HG03159 (cell line): ENCODE measurements around the gene ADAMTS19.
"Not testable (repeated sequence)": the region's sequence is repeated elsewhere in the genome, so short reads cannot be mapped to it uniquely, and the experiment has no call there.

Source experiments
- ATAC-seq: cut with Tn5 transposase; IDR thresholded peaks from one replicate; pipeline ENCODE4 v1.9.1; 2021; ENCODE audit warnings: mild to moderate bottlenecking, moderate library complexity; ENCODE audit not compliant: unreplicated experiment

Gene ADAMTS19

GRCh38 chr5:129459777-129460671 is at the start of gene ADAMTS19:
Gene ADAMTS19, plus strand, starts transcription at chr5:129460298. Its CDS starts 94 bp downstream, at chr5:129460392.
- peak; percentile 43 for ATAC-seq

GRCh38 chr5:129410488-129410887 is 49.6 kb upstream of the ADAMTS19 start:
- ATAC-seq, result no peak

DNA sequence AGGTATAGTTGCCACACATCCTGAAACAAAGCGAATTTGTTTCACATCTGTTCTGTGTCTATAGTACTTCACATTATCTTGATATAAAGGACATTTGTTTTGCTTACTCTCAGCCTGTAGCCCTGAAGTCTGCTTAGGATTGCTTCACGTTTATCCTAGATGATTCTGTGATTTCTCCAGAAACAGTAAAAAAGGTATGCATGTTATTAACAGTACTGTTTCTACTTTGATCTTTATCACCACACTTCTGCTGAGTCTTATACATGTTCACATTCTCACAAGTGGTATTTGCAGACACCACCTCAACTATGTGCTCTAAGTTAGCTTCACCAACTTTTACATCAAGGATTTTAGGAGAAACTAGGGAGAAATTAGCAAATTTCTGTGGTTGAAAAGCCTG is 47.4 kb upstream of the ADAMTS19 start:
- no peak for ATAC-seq

DNA sequence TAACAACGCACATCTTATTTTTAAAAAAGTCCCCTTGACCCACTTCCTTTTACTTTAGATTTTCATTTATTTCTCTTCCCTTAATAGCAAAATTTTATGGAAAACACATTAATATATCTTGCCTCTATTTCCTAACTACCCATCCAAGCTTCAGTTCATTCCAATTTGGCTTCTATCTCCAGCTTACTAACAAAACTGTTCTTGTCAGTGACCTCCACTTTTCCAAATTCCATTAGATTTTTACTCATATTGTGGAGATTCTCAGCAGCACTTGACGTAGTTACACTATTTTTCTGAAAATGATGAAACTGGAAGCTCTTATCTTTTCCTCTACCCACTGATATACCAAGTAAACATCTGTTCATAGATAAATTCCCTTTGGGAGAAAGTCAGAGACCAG is 46.5 kb upstream of the ADAMTS19 start:
- ATAC-seq, result no peak

- no peak for ATAC-seq
Measured at GRCh38 chr5:129419292-129419691, 40.8 kb upstream of the ADAMTS19 start.

DNA sequence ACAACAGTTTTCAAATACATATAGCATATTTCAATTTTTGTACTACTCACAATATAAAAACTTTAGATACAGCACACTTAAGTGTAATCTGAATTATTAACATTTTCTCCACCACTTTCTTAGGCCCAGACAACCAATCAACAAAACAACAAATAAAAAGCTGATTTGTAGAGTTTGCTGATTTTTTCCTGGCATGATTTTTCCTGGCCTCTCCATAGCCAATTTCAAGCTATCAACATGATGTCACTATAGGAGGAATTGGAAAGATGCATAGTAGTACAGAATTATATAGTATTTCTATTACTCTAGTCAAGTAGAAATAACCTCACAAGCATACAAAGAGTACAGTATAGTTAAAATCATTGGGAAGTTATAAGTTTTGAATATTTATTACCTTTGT is 35.1 kb upstream of the ADAMTS19 start:
- ATAC-seq, result no peak

- ATAC-seq, result no peak
Measured at GRCh38 chr5:129426071-129426470, 34.0 kb upstream of the ADAMTS19 start.

DNA sequence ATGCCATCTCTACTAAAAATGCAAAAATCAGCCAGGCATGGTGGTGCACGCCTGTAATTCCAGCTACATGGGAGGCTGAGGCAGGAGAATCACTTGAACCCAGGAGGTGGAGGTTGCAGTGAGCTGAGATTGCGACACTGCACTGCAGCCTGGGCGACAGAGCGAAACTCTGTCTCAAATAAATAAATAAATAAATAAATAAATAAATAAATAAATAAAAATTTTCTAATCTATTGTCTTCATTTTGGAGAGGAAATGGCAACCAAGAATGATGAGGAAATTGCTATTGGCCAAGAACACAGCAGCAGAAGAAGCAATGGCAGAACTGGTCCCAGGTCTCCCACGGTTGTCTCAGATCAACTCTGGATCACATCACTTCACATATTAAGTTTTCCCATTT is 31.5 kb upstream of the ADAMTS19 start:
- not testable (repeated sequence) for ATAC-seq

- no peak for ATAC-seq
Measured at GRCh38 chr5:129431406-129431805, 28.7 kb upstream of the ADAMTS19 start.

- ATAC-seq, result no peak
Measured at GRCh38 chr5:129438322-129438721, 21.8 kb upstream of the ADAMTS19 start.

DNA sequence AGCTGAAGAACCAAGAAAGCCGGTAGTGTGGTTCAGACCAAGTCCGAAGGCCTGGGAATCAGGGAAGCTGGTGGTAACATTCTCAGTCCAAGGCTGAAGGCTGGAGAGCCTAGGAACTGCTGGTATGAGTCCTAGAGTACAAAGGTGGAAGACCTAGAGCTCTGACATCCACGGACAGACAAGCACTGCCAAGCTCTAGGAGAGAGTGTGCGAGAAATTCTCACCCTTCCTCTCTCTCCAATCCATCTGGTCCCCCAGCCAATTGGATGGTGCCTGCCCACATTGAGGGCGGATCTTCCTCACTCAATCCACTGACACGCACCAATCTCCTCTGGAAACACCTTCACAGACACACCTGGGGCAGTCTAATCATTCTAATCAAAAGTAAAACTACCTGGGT is 19.7 kb upstream of the ADAMTS19 start:
- no peak for ATAC-seq

- ATAC-seq, result no peak
Measured at GRCh38 chr5:129441096-129441495, 19.0 kb upstream of the ADAMTS19 start.

- ATAC-seq, result peak; percentile 49
Measured at GRCh38 chr5:129445379-129445778, 14.7 kb upstream of the ADAMTS19 start.

DNA sequence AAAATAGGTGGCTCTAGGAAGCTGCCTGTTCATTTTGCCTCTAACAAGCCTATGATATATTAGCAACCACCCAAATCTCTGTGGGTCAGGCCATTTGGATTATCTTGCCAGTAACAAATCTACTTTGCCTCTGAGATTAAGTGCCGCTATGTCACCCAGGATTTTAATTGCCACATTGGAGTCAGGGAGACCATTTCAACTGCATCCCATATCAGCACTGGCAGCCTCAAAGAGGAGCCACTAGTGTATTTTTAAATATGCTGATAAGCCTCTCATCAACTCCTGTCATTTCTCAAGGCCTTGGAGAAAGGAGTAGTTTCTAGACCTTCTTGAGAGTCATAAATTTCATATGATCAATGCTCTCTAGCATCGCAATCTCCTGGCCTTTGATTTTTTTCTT is 12.1 kb upstream of the ADAMTS19 start:
- no peak for ATAC-seq

GRCh38 chr5:129448654-129449053 is 11.4 kb upstream of the ADAMTS19 start:
- no peak for ATAC-seq

GRCh38 chr5:129454461-129454860 is 5.6 kb upstream of the ADAMTS19 start:
- ATAC-seq, result no peak

- no peak for ATAC-seq
Measured at GRCh38 chr5:129459450-129459776, 685 bp upstream of the ADAMTS19 start.

DNA sequence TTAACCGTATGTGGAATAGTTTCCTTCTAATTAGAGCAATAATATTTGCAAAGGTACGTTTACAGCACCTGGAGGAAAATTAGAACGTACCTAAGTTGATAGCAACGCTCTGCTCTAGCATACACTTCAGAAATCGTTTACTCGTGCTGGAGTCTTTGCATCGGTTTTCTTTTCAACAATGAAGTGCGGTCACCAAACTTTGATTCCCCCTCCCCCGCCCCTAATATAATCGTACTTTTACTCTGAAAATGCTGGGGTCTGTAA is 506 bp downstream of the ADAMTS19 start:
- ATAC-seq, result peak; percentile 6

GRCh38 chr5:129460936-129461710 is 1.0 kb downstream of the ADAMTS19 start:
- ATAC-seq, result peak; percentile 54

DNA sequence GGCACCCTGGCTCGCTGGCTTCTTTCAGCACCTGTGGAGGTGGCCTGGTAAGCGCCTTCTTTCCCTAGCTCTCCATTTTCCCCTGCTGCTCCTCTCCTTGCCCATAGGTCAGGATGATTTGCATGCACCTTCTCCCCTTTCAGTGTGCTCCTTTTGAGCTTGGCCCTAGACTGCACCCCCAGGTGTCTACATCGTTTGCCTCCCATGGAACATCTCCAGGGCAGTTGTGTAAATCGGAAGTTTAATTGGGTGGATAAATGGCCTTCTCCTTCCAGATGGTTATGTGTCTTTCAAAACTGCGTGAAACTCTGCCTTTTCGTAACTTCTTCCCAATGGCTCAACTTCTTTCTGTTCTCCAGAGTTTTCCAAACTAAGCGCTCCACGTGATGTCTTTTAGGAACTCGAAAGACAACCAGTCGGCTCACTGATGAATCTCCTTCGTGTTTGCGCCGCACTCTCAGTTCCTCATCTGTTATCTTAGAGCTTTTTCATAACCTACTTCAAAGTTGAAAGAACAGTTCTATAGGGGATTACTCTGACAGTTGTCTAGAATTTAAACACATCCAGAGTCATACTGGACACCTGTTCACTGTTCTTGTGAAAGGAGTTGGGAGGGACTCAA is 1.7 kb downstream of the ADAMTS19 start:
- ATAC-seq, result peak; percentile 6

GRCh38 chr5:129465776-129466344 is 5.8 kb downstream of the ADAMTS19 start:
- no peak for ATAC-seq

GRCh38 chr5:129474544-129474943 is 14.4 kb downstream of the ADAMTS19 start:
- ATAC-seq, result no peak
